Muscle of back (tissue), 11 donors: ENCODE data around the gene FKBP3. TPM values are rescaled to one million over a fixed set of nuclear protein-coding genes. Genes with fewer than 3 reads are reported as not detected.
A peak's percentile ranks its signal among the peaks of the same experiment; 100 is the strongest.
"Not testable (repeated sequence)": the region's sequence is repeated elsewhere in the genome, so short reads cannot be mapped to it uniquely, and the experiment has no call there.

Source experiments
- DNase-seq, 3 donors: peaks; one replicate each; pipeline versions ENCODE4 v3.0.0 to v3.0.0-alpha.2; 2013
- polyA plus RNA-seq, 10 donors: library from polyadenylated mRNA; unstranded; fragments of 120-200 nt; gene quantifications; one replicate each; pipeline ENCODE4 v1.2.1, GENCODE V29; 2013; ENCODE audit not compliant: insufficient read length in 10 of 10

Gene FKBP3
- polyA plus RNA-seq, 10 donors: 117 to 144 (median 126) TPM

- no peak for DNase-seq
Observed at GRCh38 chr14:45120096-45120495, 14.2 kb downstream of the FKBP3 start.

GRCh38 chr14:45118594-45118993 is 15.7 kb downstream of the FKBP3 start:
- no peak for DNase-seq

GRCh38 chr14:45114327-45114726 is 20.0 kb downstream of the FKBP3 start:
- DNase-seq: no peak

GRCh38 chr14:45112896-45113781 is 21.1 kb downstream of the FKBP3 start:
- DNase-seq: no peak

GRCh38 chr14:45104561-45104960 is 29.7 kb downstream of the FKBP3 start:
- DNase-seq: no peak

- no peak for DNase-seq
Observed at GRCh38 chr14:45103806-45104205, 30.5 kb downstream of the FKBP3 start.

GRCh38 chr14:45096218-45096617 is 38.1 kb downstream of the FKBP3 start:
- no peak for DNase-seq

- no peak for DNase-seq
Observed at GRCh38 chr14:45095143-45095542, 39.1 kb downstream of the FKBP3 start.

GRCh38 chr14:45094275-45094674 is 40.0 kb downstream of the FKBP3 start:
- no peak for DNase-seq

GRCh38 chr14:45091710-45092109 is 42.6 kb downstream of the FKBP3 start:
- DNase-seq: no peak

- DNase-seq: no peak
Observed at GRCh38 chr14:45089813-45090212, 44.5 kb downstream of the FKBP3 start.

- DNase-seq: peak; percentile 10 to 50 (median 14)
Observed at GRCh38 chr14:45084946-45085346, 49.3 kb downstream of the FKBP3 start.

GRCh38 chr14:45083976-45084722 is 50.1 kb downstream of the FKBP3 start, which contains the start of gene PRPF39:
Gene PRPF39 (plus strand): TSS chr14:45084116. CDS start chr14:45095240, 11,124 bp downstream.
- DNase-seq: peak; percentile 94 to 98 (median 97)

GRCh38 chr14:45083617-45083975 is 50.7 kb downstream of the FKBP3 start:
- DNase-seq: no peak

- DNase-seq: no peak
Observed at GRCh38 chr14:45082420-45082819, 51.9 kb downstream of the FKBP3 start.

GRCh38 chr14:45081096-45081495 is 53.2 kb downstream of the FKBP3 start:
- DNase-seq: not testable (repeated sequence)

- not testable (repeated sequence) for DNase-seq
Observed at GRCh38 chr14:45080416-45080968, 53.8 kb downstream of the FKBP3 start.

- no peak for DNase-seq
Observed at GRCh38 chr14:45078323-45078722, 56.0 kb downstream of the FKBP3 start.

GRCh38 chr14:45073231-45073879 is 60.9 kb downstream of the FKBP3 start:
- DNase-seq: no peak

GRCh38 chr14:45072126-45072525 is 62.2 kb downstream of the FKBP3 start:
- DNase-seq: no peak

GRCh38 chr14:45070215-45070614 is 64.1 kb downstream of the FKBP3 start:
- peak in 2 of 3 donors; percentile 4 to 12 for DNase-seq

GRCh38 chr14:45068396-45068795 is 65.9 kb downstream of the FKBP3 start:
- DNase-seq: no peak
